ENCODE results near the gene PLXNA2. TPM values are rescaled to one million over a fixed set of nuclear protein-coding genes. Genes with fewer than 3 reads are reported as not detected.

The PLXNA2 gene, protein sequence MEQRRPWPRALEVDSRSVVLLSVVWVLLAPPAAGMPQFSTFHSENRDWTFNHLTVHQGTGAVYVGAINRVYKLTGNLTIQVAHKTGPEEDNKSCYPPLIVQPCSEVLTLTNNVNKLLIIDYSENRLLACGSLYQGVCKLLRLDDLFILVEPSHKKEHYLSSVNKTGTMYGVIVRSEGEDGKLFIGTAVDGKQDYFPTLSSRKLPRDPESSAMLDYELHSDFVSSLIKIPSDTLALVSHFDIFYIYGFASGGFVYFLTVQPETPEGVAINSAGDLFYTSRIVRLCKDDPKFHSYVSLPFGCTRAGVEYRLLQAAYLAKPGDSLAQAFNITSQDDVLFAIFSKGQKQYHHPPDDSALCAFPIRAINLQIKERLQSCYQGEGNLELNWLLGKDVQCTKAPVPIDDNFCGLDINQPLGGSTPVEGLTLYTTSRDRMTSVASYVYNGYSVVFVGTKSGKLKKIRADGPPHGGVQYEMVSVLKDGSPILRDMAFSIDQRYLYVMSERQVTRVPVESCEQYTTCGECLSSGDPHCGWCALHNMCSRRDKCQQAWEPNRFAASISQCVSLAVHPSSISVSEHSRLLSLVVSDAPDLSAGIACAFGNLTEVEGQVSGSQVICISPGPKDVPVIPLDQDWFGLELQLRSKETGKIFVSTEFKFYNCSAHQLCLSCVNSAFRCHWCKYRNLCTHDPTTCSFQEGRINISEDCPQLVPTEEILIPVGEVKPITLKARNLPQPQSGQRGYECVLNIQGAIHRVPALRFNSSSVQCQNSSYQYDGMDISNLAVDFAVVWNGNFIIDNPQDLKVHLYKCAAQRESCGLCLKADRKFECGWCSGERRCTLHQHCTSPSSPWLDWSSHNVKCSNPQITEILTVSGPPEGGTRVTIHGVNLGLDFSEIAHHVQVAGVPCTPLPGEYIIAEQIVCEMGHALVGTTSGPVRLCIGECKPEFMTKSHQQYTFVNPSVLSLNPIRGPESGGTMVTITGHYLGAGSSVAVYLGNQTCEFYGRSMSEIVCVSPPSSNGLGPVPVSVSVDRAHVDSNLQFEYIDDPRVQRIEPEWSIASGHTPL (N-terminal part only)
- total RNA-seq = 1.2 and 2.2 TPM in 2 replicates
- 1.1 TPM for total RNA-seq (2013)
- polyA plus RNA-seq = 0.31 and 0.91 TPM in 2 replicates
- 0.60 and 2.7 TPM in 2 replicates for polyA minus RNA-seq

DNA sequence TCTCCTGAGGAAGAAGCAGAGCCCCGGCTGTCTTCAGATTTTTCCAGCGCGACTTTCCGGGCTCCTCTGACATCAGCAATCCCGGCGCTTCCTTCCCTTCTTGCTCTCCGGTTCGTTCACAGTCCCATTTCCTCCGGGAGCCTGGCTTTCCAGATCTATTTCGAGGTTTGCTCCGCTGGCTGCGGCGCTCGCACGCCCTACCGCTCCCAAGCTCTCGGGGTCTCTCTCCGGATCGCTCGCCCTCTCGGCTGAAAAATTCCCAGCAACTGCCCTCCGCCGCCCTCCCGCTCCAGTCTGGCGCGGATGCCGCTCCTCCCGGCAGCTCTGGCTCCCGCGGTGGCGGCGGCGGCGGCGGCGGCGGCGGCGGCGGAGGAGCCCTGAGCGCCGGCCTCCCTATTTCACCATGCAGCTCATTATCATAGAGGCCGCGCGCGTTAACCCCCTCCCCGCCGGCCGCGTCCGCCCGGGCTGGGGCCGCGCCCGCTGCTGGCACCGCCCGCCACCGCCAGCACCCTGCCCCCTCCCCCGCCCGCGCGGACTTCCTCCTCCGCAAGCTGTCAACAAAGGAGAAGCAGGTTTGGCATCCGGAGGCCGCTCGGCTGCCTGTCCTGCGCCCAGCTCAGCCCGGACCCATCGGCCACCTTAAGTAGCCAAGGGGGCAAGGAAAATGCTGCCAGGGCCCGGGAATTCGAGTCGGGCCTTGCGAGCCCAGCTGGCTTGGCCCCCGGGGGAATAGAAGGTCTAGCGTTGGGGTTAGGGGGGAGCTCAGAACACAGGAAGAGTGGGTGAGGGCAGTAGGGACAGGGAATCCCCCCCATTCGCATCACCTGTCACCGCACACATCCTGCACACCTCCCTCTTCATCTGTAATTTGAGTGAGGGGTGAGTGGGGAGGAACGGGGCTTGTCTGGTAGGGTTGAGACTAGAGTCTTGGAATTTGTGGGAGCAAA is at the start of gene PLXNA2:
Gene PLXNA2, minus strand, starts transcription at position 418 of the 950 bp plus-strand sequence. CDS start 26,462 bp downstream, outside the sequence.
- CTCF ChIA-PET = interaction anchor here (0.6 to 4.0 kb wide), 21 partner anchors 10 to 415 kb away, joined by 3 to 87 read pairs (median 4); no protein-coding TSS in a partner anchor
- TF ChIP-seq, protein P1, sequence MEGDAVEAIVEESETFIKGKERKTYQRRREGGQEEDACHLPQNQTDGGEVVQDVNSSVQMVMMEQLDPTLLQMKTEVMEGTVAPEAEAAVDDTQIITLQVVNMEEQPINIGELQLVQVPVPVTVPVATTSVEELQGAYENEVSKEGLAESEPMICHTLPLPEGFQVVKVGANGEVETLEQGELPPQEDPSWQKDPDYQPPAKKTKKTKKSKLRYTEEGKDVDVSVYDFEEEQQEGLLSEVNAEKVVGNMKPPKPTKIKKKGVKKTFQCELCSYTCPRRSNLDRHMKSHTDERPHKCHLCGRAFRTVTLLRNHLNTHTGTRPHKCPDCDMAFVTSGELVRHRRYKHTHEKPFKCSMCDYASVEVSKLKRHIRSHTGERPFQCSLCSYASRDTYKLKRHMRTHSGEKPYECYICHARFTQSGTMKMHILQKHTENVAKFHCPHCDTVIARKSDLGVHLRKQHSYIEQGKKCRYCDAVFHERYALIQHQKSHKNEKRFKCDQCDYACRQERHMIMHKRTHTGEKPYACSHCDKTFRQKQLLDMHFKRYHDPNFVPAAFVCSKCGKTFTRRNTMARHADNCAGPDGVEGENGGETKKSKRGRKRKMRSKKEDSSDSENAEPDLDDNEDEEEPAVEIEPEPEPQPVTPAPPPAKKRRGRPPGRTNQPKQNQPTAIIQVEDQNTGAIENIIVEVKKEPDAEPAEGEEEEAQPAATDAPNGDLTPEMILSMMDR (IDR thresholded peaks at IDR 0.05) = no peak
- TF ChIP-seq EZH2 (IDR thresholded peaks at IDR 0.05; ENCODE audit: borderline replicate concordance, insufficient read depth, low read depth, low read length, poor library complexity, severe bottlenecking) = no peak
- H3K4me3 ChIP-seq (ENCODE audit: control extremely low read depth in 1 of 5, extremely low read depth in 1 of 5, insufficient read depth in 1 of 5, low read depth in 2 of 5, low read length in 4 of 5) = peak within 1 kb of the TSS; percentile 49 to 93 (median 81)
- no peaks in the 10 kb centered on the region for H3K9me3 ChIP-seq (ENCODE audit: control extremely low read depth in 1 of 3, control insufficient read depth in 2 of 3, insufficient read depth in 1 of 3, low read length in 2 of 3)
- peaks cover 8 to 14% of the 10 kb centered on the region in 2 donors for H3K4me1 ChIP-seq (ENCODE audit: control insufficient read depth in 2 of 2, insufficient read depth in 2 of 2, low read length in 2 of 2)
- DNase-seq (peak; percentile 84), ATAC-seq (ENCODE audit: low read depth) (peak; percentile 80)
- POLR2A ChIA-PET = interaction anchor here (1.6 kb wide), 1 partner anchor 222 kb away, joined by 8 read pairs; no protein-coding TSS in a partner anchor
- peak within 1 kb of the TSS; percentile 80 for H3K4me3 Mint-ChIP-seq
- peak within 1 kb of the TSS; percentile 8 to 73 for H3K27ac ChIP-seq (ENCODE audit: low read length in 2 of 2)
- H3K27me3 ChIP-seq (replicated peaks in 1 of 4; ENCODE audit: control extremely low read depth in 1 of 4, control insufficient read depth in 3 of 4, insufficient read depth in 4 of 4, low read length in 3 of 4) = peaks cover 0 to 26% (median 8%) of the 10 kb centered on the region in 4 experiments
- H3K4me1 Mint-ChIP-seq = peaks cover 11% of the 10 kb centered on the region
- H4K20me1 ChIP-seq (ENCODE audit: control insufficient read depth, insufficient read depth, low read length, poor library complexity, severe bottlenecking) = no peaks in the 10 kb centered on the region
- peak within 1 kb of the TSS; percentile 87 for H2AFZ ChIP-seq (ENCODE audit: insufficient read depth, low read depth, low read length, poor library complexity, severe bottlenecking)
- H3K9me3 Mint-ChIP-seq (ENCODE audit: insufficient read depth) = no peaks in the 10 kb centered on the region
- H3K36me3 ChIP-seq (replicated peaks in 1 of 2; ENCODE audit: control extremely low read depth in 1 of 2, control insufficient read depth in 1 of 2, extremely low read depth in 1 of 2, insufficient read depth in 2 of 2, low read length in 1 of 2) = no peaks in the 10 kb centered on the region
- H3K27me3 Mint-ChIP-seq = peaks cover 12% of the 10 kb centered on the region
- peak within 1 kb of the TSS; percentile 85 for H3K27ac Mint-ChIP-seq
- intact Hi-C loops (cut with micrococcal nuclease) = loop anchor here (10.0 kb wide), 1 partner anchor 359 kb away; no protein-coding TSS in a partner anchor
- H3K79me2 ChIP-seq (ENCODE audit: control insufficient read depth, insufficient read depth, low read length) = no peaks in the 10 kb centered on the region
- H3K9ac ChIP-seq (ENCODE audit: low read length) = peak within 1 kb of the TSS; percentile 82
- under 1% methylated on average over 73 of the region's 78 CpGs for WGBS (ENCODE audit: insufficient coverage)
- H3K4me2 ChIP-seq (replicated peaks; ENCODE audit: low read depth, low read length, poor library complexity, severe bottlenecking) = peak within 1 kb of the TSS; percentile 98
